HG03159 (cell line): ENCODE data around the gene TRMT10C.
"Not testable (repeated sequence)": the region's sequence is repeated elsewhere in the genome, so short reads cannot be mapped to it uniquely, and the experiment has no call there.

ENCODE experiments used
- ATAC-seq: cut with Tn5 transposase; IDR thresholded peaks from one replicate; pipeline ENCODE4 v1.9.1; 2021; ENCODE audit warnings: mild to moderate bottlenecking, moderate library complexity; ENCODE audit not compliant: unreplicated experiment

Gene TRMT10C

GRCh38 chr3:101548527-101549105 lies 13.1 kb upstream of the TRMT10C start:
- no peak for ATAC-seq

- no peak for ATAC-seq
Observed at GRCh38 chr3:101549473-101549872, 12.2 kb upstream of the TRMT10C start.

- not testable (repeated sequence) for ATAC-seq
Observed at GRCh38 chr3:101551359-101552081, 10.1 kb upstream of the TRMT10C start.

GRCh38 chr3:101553381-101553780 lies 8.3 kb upstream of the TRMT10C start:
- ATAC-seq: not testable (repeated sequence)

GRCh38 chr3:101556064-101556463 lies 5.6 kb upstream of the TRMT10C start:
- ATAC-seq: no peak

- ATAC-seq: no peak
Observed at GRCh38 chr3:101567528-101568317, 6.1 kb downstream of the TRMT10C start.

GRCh38 chr3:101571028-101571895 lies 9.6 kb downstream of the TRMT10C start:
- no peak for ATAC-seq

GRCh38 chr3:101573449-101574387 lies 12.1 kb downstream of the TRMT10C start, which contains the start of gene PCNP:
Gene PCNP (plus strand): TSS chr3:101574180. CDS start chr3:101574216, 36 bp downstream.
- ATAC-seq: peak; percentile 86

GRCh38 chr3:101574388-101575112 lies 12.9 kb downstream of the TRMT10C start:
- peak; percentile 47 for ATAC-seq

GRCh38 chr3:101577286-101577685 lies 15.6 kb downstream of the TRMT10C start:
- no peak for ATAC-seq

GRCh38 chr3:101588616-101589015 lies 26.9 kb downstream of the TRMT10C start:
- ATAC-seq: no peak

GRCh38 chr3:101591071-101591470 lies 29.4 kb downstream of the TRMT10C start:
- no peak for ATAC-seq

GRCh38 chr3:101602731-101603130 lies 41.1 kb downstream of the TRMT10C start:
- ATAC-seq: no peak

GRCh38 chr3:101603184-101603583 lies 41.5 kb downstream of the TRMT10C start:
- ATAC-seq: no peak

- ATAC-seq: not testable (repeated sequence)
Observed at GRCh38 chr3:101605398-101605797, 43.7 kb downstream of the TRMT10C start.

GRCh38 chr3:101611023-101611422 lies 49.4 kb downstream of the TRMT10C start:
- ATAC-seq: no peak

- ATAC-seq: not testable (repeated sequence)
Observed at GRCh38 chr3:101613014-101613413, 51.3 kb downstream of the TRMT10C start.

- ATAC-seq: no peak
Observed at GRCh38 chr3:101615525-101615924, 53.9 kb downstream of the TRMT10C start.
